GM12872 (cell line): ENCODE data around the gene DPH7.
A peak's percentile ranks its signal among the peaks of the same experiment; 100 is the strongest.

Experiments used
- TF ChIP-seq, protein P1 (sequence below): IDR thresholded peaks from 3 replicates; pipeline ENCODE4 v1.5.1; 2011; ENCODE audit warnings: low read depth, mild to moderate bottlenecking, low read length, moderate library complexity; ENCODE audit not compliant: insufficient read depth

DPH7 gene

DNA sequence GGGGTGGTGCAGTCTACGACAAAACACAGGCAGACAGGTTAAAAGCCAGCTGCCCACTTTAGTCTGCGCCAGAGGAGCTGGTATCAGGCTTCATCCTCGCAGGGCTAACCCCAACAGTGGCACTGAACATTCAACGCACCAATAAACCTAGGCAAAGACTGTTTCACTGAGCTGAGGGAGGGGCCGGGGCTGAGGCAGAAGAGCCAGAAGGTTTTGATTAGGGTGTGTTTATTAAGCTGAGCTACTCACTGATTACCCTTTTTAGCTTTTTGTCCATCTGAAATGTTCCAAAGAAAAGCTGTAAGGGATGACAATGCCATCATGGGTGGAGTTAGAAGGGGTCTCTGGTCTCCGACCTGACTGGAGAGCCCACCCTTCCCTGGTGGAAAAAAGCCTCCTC, 10.2 kb upstream of the DPH7 start:
- TF ChIP-seq, protein P1, sequence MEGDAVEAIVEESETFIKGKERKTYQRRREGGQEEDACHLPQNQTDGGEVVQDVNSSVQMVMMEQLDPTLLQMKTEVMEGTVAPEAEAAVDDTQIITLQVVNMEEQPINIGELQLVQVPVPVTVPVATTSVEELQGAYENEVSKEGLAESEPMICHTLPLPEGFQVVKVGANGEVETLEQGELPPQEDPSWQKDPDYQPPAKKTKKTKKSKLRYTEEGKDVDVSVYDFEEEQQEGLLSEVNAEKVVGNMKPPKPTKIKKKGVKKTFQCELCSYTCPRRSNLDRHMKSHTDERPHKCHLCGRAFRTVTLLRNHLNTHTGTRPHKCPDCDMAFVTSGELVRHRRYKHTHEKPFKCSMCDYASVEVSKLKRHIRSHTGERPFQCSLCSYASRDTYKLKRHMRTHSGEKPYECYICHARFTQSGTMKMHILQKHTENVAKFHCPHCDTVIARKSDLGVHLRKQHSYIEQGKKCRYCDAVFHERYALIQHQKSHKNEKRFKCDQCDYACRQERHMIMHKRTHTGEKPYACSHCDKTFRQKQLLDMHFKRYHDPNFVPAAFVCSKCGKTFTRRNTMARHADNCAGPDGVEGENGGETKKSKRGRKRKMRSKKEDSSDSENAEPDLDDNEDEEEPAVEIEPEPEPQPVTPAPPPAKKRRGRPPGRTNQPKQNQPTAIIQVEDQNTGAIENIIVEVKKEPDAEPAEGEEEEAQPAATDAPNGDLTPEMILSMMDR = no peak

DNA sequence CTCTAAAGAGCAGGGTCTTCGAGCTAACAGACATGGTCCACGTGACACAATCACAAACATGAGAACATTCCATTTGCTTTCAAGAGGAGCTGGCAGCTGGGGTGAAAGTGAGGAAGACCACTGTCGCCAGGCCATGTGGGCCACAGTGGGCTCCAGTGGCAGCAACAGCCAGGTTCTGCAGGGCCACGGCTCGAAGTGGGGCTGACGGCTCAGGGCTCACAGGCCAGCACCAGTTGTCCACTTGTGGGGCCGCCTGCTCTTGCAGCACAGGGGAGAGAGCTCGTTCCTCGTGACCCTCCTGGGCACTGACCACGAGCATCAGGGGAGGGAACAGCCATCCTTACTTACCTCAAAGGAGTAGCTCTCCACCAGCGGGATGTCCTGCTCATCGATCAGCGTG, 9.6 kb upstream of the DPH7 start:
- TF ChIP-seq, protein P1 = no peak

DNA sequence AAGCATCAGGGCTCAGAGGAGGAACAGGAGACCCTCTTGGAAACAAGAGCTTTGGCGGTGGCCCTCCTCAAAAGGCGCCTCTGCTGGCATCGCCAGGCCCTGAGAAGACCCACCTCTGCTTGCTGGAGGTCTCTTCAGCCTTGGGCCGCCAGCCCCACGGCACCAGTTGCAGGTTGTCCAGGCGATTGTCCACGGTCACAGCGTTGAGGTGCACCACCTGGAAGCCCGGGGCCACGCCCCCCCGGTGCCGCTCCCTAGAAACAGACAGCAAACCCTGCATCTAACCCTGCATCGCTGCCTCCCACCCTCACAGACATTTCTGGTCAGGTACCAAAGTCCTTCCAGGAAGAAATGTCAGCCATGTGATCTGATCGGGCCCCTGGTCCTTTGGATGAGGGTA, 8.1 kb upstream of the DPH7 start:
- TF ChIP-seq, protein P1 = no peak

DNA sequence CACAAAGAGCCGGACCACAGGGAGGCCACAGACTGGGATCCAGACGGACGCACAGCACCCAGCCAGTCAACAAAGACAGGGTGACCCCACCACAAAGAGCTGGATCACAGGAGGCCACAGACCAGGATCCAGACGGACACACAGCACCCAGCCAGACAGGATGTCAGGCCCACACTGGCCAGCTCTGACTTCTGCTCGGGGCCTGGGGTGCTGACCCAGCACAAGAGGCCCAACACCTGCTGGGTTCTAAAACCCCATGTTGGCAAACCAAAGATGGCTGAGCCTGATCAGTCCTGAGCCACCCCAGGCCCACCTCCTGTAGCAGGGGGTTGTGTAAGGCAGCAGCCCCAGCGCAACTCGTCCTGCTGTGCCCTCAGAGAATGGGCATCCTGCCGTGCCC, 5.2 kb upstream of the DPH7 start:
- TF ChIP-seq, protein P1 = no peak

DNA sequence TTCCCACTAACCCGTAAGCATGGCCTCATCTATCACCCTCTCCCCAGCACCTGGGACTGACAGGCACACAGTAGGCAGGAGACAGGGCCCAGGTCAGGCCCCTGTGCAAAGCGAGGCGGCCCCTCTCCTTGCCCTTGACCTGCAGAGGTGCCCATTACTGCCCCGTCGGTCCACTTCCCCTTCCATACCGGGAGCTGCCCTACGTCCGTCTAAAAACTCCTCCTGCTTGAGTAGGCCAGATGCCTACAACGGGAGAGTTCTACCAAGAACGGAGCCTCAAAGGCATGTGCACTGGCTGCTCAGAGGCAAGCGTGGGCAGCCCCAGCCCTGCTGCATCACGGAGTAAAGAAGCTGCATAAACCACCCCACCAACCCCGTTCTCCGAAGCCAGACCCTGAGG, 4.6 kb upstream of the DPH7 start:
- TF ChIP-seq, protein P1 = no peak

DNA sequence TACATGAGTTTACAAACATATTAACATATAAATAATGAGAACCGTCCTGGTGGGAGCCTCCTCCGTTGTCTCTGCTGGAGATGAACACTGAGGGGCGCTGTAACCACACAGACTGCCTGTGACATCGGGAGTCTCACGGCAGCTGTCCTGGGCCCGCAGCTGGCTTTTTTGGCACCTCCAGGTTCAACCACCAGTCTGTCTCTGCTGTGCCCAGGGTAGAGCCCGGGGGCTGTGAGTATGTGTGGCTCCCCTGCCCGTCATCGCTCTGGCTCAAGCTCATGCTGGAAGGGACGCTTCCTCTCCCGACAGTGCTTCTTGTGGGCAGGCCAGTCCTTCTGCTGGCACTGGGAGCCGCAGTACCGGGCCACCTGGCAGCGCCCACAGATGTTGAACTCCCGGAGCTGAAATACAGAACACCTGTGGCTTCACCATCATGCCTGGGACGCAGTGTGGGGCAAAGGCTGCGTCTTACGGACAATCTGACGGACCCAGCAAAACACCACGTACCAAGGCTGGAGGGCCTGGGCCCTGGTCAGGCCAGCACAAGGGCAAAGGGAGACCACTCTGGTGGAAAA, 3.6 kb upstream of the DPH7 start:
- TF ChIP-seq, protein P1 = peak; percentile 33; the same call in 2 of the 3 replicates

DNA sequence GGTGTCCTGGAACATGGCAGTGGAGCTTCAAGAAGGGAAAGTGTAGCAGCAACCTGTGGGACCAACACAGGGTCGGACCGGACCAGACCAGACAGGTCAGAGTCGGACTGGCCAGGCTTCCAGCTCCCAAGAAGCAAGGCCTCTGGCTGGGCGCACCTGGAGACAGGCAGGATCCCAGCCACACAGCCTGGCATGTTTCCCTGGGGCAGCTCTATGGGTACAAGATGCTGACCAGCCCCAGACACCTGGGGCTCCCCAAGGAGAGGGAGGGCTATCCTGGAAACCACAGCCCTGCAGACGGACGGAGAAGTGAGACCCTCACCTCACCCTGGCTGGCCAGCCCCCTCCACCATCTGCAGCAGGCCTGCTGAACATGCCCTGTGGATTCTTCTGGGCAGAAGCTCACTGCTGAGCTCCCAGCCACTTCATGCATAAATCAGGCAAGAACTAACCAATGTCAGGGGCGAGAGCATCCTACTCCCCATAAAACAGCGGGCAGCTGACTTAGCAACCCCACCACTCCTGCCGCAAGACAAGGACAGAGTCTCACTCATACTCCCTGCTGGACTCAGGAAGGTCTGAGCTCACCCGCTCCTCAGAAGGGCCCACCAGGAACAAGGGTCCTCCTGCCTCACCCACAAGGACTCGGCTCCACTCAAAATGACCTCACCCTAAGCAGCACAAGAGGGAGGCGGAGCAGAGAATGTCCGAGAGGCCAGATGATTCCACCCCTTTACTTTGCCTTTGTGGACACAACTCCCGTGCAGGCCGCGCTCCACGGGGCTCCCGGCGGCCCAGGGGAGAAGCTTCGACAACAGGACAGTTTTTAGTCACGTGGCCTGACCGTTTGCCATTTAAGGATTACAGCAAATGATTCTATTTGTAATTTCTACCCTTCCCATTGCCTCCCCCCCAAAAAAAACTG, 2.9 kb upstream of the DPH7 start:
- TF ChIP-seq, protein P1 = no peak
